ENCODE results near the gene SLC22A23. TPM values are rescaled to one million over a fixed set of nuclear protein-coding genes. Genes with fewer than 3 reads are reported as not detected.

SLC22A23 gene
- total RNA-seq, 1 experiment from 2014 or later: 6.8 TPM

DNA sequence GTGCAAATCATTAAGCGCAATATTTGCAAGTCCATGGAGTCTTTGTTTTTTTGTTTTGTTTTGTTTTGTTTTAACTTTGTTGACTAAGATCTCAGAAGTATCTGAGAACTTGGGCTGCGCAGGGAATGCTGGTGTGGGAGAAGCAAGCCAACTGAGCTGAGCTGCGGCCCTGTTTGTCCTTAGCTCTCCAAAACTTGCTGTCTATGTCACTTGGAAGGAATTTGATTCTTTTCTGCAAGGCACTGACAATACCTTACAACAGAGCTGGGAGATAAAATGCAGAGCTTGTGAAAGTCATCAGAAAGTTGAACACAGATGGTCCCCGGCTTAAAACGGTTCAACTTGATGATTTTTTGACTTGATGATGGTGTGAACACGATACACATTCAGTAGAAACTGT, 5.4 kb downstream of the SLC22A23 start:
- Histone ChIP-seq H4K91ac (ENCODE audit: insufficient read length, low read depth, low read length) (no peak overlapping the region), H2BK20ac (ENCODE audit: low read depth, low read length, poor library complexity, severe bottlenecking) (no peak overlapping the region)

More for the DNA sequence above, 5.4 kb downstream of the SLC22A23 start:
- Histone ChIP-seq H4K20me1 (ENCODE audit: control insufficient read depth, insufficient read depth, insufficient read length) (no peaks in the 10 kb centered on the region), H3K23me2 (ENCODE audit: insufficient read length, low read depth, low read length, poor library complexity, severe bottlenecking) (peaks cover 12% of the 10 kb centered on the region), H3K23ac (ENCODE audit: insufficient read length, low read depth, low read length) (no peak overlapping the region), H3K4me1 (ENCODE audit: insufficient read depth, low read length) (peaks cover 4% of the 10 kb centered on the region), H3T11ph (ENCODE audit: low read length) (no peak overlapping the region), H4K5ac (ENCODE audit: insufficient read length, low read depth, low read length) (no peak overlapping the region), H3K79me1 (ENCODE audit: insufficient read depth, low read depth, low read length, poor library complexity, severe bottlenecking) (peaks cover 14% of the 10 kb centered on the region), H2BK12ac (ENCODE audit: insufficient read length, low read depth, low read length) (no peak overlapping the region), H3K56ac (ENCODE audit: insufficient read length, low read depth, low read length) (no peak overlapping the region), H2BK120ac (ENCODE audit: low read depth, low read length, poor library complexity, severe bottlenecking) (no peak overlapping the region), H2AK5ac (ENCODE audit: insufficient read length, low read length) (no peak overlapping the region), H2BK5ac (ENCODE audit: insufficient read length, low read length) (no peak overlapping the region), H3K4me2 (ENCODE audit: insufficient read depth, insufficient read length, low read length) (no peak overlapping the region), H3K9ac (ENCODE audit: extremely low read depth, insufficient read length, low read length) (no peak overlapping the region), H2AFZ (ENCODE audit: low read length) (no peak overlapping the region), H3K27me3 (ENCODE audit: insufficient read depth, low read length) (no peaks in the 10 kb centered on the region; the same call in 1 of the 2 replicates), H3K4ac (ENCODE audit: low read depth, low read length) (no peak overlapping the region), H3K27ac (ENCODE audit: insufficient read length, low read depth, low read length) (no peak overlapping the region), H3K14ac (ENCODE audit: insufficient read depth, low read length) (no peak overlapping the region), H2BK15ac (ENCODE audit: low read depth, low read length) (no peak overlapping the region), H3K18ac (ENCODE audit: insufficient read length, low read depth, low read length) (no peak overlapping the region), H4K8ac (replicated peaks; ENCODE audit: insufficient read length, low read depth, low read length) (no peak overlapping the region), H3K79me2 (ENCODE audit: insufficient read depth, low read length) (peaks cover 52% of the 10 kb centered on the region; the same call in 1 of the 2 replicates), H3K9me3 (ENCODE audit: control insufficient read depth, low read depth, low read length) (no peaks in the 10 kb centered on the region)
- 0 out of 2 replicates have a peak, but pooled peaks cover 4% of the 10 kb centered on the region for H3K27me3 Mint-ChIP-seq (ENCODE audit: low read depth)
- no peak overlapping the region for H3K4me3 Mint-ChIP-seq
- H3K4me1 Mint-ChIP-seq: peaks cover 6 to 7% of the 10 kb centered on the region in 2 experiments; a peak in 1 of 4 replicates
- peaks cover 0 to 4% of the 10 kb centered on the region in 2 experiments; a peak in 2 of 5 replicates for H3K9me3 Mint-ChIP-seq
- no CpG with 5 or more reads among the region's 6 CpGs for WGBS (ENCODE audit: extremely low coverage, insufficient read length, low lambda C conversion rate)
- H3K27ac Mint-ChIP-seq: peak overlapping the region in 1 of 3 experiments; percentile 38; a peak in 2 of 7 replicates
- no peak for DNase-seq
- peaks cover 0 to 16% (median 2%) of the 10 kb centered on the region in 3 experiments; a peak in 6 of 7 replicates for H3K36me3 Mint-ChIP-seq (ENCODE audit: insufficient read depth in 1 of 3, low read depth in 3 of 3)
- TF ChIP-seq, protein P1, sequence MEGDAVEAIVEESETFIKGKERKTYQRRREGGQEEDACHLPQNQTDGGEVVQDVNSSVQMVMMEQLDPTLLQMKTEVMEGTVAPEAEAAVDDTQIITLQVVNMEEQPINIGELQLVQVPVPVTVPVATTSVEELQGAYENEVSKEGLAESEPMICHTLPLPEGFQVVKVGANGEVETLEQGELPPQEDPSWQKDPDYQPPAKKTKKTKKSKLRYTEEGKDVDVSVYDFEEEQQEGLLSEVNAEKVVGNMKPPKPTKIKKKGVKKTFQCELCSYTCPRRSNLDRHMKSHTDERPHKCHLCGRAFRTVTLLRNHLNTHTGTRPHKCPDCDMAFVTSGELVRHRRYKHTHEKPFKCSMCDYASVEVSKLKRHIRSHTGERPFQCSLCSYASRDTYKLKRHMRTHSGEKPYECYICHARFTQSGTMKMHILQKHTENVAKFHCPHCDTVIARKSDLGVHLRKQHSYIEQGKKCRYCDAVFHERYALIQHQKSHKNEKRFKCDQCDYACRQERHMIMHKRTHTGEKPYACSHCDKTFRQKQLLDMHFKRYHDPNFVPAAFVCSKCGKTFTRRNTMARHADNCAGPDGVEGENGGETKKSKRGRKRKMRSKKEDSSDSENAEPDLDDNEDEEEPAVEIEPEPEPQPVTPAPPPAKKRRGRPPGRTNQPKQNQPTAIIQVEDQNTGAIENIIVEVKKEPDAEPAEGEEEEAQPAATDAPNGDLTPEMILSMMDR (conservative IDR thresholded peaks at IDR 0.05): no peak
